ENCODE data around the gene SHROOM4.

Gene SHROOM4

GRCh38 chrX:50779694-50780093, 34.3 kb downstream of the SHROOM4 start:
- DNase-seq, result no peak

GRCh38 chrX:50778272-50778671, 35.7 kb downstream of the SHROOM4 start:
- DNase-seq, result no peak

- DNase-seq, result no peak
Measured at GRCh38 chrX:50776248-50776647, 37.7 kb downstream of the SHROOM4 start.

GRCh38 chrX:50771382-50771781, 42.6 kb downstream of the SHROOM4 start:
- no peak for DNase-seq

- DNase-seq, result no peak
Measured at GRCh38 chrX:50770702-50771101, 43.3 kb downstream of the SHROOM4 start.

- DNase-seq, result no peak
Measured at GRCh38 chrX:50769389-50770063, 44.5 kb downstream of the SHROOM4 start.

- no peak for DNase-seq
Measured at GRCh38 chrX:50768801-50769200, 45.2 kb downstream of the SHROOM4 start.

GRCh38 chrX:50765986-50766385, 48.0 kb downstream of the SHROOM4 start:
- DNase-seq, result no peak

GRCh38 chrX:50762578-50762977, 51.4 kb downstream of the SHROOM4 start:
- DNase-seq, result no peak

GRCh38 chrX:50756276-50756675, 57.7 kb downstream of the SHROOM4 start:
- no peak for DNase-seq

- no peak for DNase-seq
Measured at GRCh38 chrX:50751091-50751490, 62.9 kb downstream of the SHROOM4 start.

GRCh38 chrX:50747471-50747900, 66.5 kb downstream of the SHROOM4 start:
- DNase-seq, result no peak

- no peak for DNase-seq
Measured at GRCh38 chrX:50736656-50737055, 77.3 kb downstream of the SHROOM4 start.

GRCh38 chrX:50726296-50726695, 87.7 kb downstream of the SHROOM4 start:
- DNase-seq, result no peak

GRCh38 chrX:50725310-50725709, 88.7 kb downstream of the SHROOM4 start:
- DNase-seq, result no peak

GRCh38 chrX:50723006-50723405, 91.0 kb downstream of the SHROOM4 start:
- DNase-seq, result no peak

- DNase-seq, result no peak
Measured at GRCh38 chrX:50721764-50722521, 92.1 kb downstream of the SHROOM4 start.

- no peak for DNase-seq
Measured at GRCh38 chrX:50719614-50720013, 94.4 kb downstream of the SHROOM4 start.

GRCh38 chrX:50718776-50719175, 95.2 kb downstream of the SHROOM4 start:
- no peak for DNase-seq

- no peak for DNase-seq
Measured at GRCh38 chrX:50716706-50717105, 97.3 kb downstream of the SHROOM4 start.

GRCh38 chrX:50712777-50713176, 101.2 kb downstream of the SHROOM4 start:
- no peak for DNase-seq

- no peak for DNase-seq
Measured at GRCh38 chrX:50711907-50712306, 102.1 kb downstream of the SHROOM4 start.

GRCh38 chrX:50707955-50708699, 105.9 kb downstream of the SHROOM4 start:
- DNase-seq, result no peak

GRCh38 chrX:50707405-50707804, 106.6 kb downstream of the SHROOM4 start:
- no peak for DNase-seq

All from amniotic stem cell (primary cell).